Measurements from ENCODE around the gene CANT1.

CANT1 gene

DNA sequence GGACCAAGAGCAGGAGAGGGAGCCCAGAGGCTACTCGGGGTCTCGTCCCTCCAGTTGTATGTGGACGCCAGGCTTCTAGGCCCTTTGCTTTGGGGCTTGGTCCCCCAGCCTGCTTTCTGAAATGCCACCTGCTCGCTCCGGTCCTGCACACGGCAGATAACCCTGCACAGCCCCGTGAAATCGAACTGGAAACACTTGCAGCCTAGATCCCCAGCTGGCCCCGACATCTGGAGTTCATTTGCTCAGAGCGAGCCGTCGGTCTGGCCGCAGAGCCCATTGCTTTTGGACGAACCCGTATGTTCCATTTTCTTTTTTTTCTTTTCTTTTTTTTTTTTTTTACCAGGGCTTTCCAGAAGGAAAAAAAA is 37.3 kb upstream of the CANT1 start:
- H3K4me3 ChIP-seq (ENCODE audit: control insufficient read depth, low read depth, low read length) = no peak overlapping the region
- DNase-seq (ENCODE audit: low read depth) = peak; percentile 66
- TF ChIP-seq CTCF (conservative IDR thresholded peaks at IDR 0.05; ENCODE audit: control insufficient read depth, insufficient read depth, low read depth, low read length) = no peak

DNA sequence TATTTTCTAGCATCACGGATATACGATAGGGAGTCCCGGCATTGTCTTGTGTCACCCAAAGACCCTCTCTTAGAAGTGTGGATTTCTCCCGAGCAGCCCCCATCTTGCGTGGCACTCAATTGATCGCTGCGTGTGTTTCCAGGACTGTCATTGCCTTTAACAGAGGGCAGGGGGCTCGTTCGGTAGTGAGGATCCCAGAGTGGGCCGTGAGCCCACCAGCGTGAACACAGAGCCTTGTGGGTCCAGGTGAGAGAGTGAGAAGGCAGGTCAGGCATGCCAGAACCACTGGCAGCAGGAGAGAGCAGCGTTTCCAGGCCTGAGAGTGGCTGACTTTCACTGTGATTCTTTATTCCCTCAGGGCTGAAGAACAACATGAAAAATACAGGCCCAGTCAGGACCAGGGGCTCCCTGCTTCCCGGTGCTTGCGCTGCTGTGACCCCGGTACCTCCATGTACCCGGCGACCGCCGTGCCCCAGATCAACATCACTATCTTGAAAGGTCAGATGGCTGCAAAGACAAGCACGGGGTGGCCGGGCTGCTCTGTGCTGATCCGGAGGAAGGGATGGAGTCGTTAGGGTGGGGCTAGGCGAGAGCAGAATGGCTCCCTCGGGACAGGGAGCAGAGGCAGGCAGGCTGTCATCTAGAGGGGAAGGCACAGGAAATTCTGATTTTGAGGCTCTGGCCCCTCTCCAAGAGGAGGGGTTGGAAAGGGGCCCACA is 36.8 kb upstream of the CANT1 start:
- DNase-seq (ENCODE audit: low read depth) = no peak
- TF ChIP-seq CTCF (conservative IDR thresholded peaks at IDR 0.05; ENCODE audit: control insufficient read depth, insufficient read depth, low read depth, low read length) = no peak
- no peak overlapping the region for H3K4me3 ChIP-seq (ENCODE audit: control insufficient read depth, low read depth, low read length)

DNA sequence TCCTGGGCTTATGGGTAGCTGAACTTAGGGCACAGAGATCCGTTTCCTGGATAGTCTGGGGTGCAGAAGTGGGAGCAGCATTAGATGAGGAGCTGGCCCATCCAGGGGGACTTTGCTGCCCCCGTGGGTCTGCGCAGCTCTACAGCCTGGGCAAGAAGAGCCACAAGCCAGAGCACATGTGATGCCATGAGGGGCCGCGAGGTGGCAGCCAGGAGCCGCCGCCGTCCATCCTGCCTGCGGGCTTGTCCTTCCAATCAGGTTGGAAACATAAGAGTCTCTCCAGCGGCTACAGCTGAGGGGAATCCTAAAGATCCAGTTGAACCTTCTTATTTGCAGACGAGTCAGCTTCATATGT is 36.3 kb upstream of the CANT1 start:
- peak; percentile 90 for TF ChIP-seq CTCF (conservative IDR thresholded peaks at IDR 0.05; ENCODE audit: control insufficient read depth, insufficient read depth, low read depth, low read length)
- DNase-seq (ENCODE audit: low read depth) = peak; percentile 73
- H3K4me3 ChIP-seq (ENCODE audit: control insufficient read depth, low read depth, low read length) = no peak overlapping the region

GRCh38 chr17:79045001-79045729 is 35.6 kb upstream of the CANT1 start:
- no peak for TF ChIP-seq CTCF (conservative IDR thresholded peaks at IDR 0.05; ENCODE audit: control insufficient read depth, insufficient read depth, low read depth, low read length)
- no peak overlapping the region for H3K4me3 ChIP-seq (ENCODE audit: control insufficient read depth, low read depth, low read length)
- no peak for DNase-seq (ENCODE audit: low read depth)

GRCh38 chr17:79044462-79044861 is 34.9 kb upstream of the CANT1 start:
- no peak for DNase-seq (ENCODE audit: low read depth)
- H3K4me3 ChIP-seq (ENCODE audit: control insufficient read depth, low read depth, low read length) = no peak overlapping the region
- no peak for TF ChIP-seq CTCF (conservative IDR thresholded peaks at IDR 0.05; ENCODE audit: control insufficient read depth, insufficient read depth, low read depth, low read length)

DNA sequence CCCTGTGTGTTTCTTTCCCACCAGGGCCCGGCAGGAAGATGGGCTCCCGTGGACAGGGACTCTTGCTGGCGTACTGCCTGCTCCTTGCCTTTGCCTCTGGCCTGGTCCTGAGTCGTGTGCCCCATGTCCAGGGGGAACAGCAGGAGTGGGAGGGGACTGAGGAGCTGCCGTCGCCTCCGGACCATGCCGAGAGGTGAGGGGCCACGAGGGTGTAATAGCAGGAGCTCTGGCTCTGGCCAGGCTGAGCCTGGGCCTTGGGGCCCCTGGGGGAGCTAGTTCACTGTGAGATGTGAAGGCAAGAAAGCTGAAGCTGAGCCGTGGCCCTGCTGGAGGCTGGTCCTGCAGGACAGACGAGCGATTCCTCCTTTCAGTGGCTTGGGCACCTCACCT is 34.4 kb upstream of the CANT1 start:
- TF ChIP-seq CTCF (conservative IDR thresholded peaks at IDR 0.05; ENCODE audit: control insufficient read depth, insufficient read depth, low read depth, low read length) = no peak
- no peak overlapping the region for H3K4me3 ChIP-seq (ENCODE audit: control insufficient read depth, low read depth, low read length)
- no peak for DNase-seq (ENCODE audit: low read depth)
